ENCODE measurements around the gene TOR3A.
"Not testable (repeated sequence)": the region's sequence is repeated elsewhere in the genome, so short reads cannot be mapped to it uniquely, and the experiment has no call there.

Gene TOR3A

GRCh38 chr1:179107706-179108629 is 26.1 kb downstream of the TOR3A start:
- no peak for DNase-seq (ENCODE audit: low read depth in 3 of 3)

- DNase-seq (ENCODE audit: low read depth in 3 of 3) = no peak
These were observed 26.8 kb downstream of the TOR3A start for GRCh38 chr1:179108644-179109043.

- DNase-seq (ENCODE audit: low read depth in 3 of 3) = no peak
These were observed 33.3 kb downstream of the TOR3A start for GRCh38 chr1:179115181-179115580.

- DNase-seq (ENCODE audit: low read depth in 3 of 3) = no peak
These were observed 37.6 kb downstream of the TOR3A start for GRCh38 chr1:179119513-179119912.

DNA sequence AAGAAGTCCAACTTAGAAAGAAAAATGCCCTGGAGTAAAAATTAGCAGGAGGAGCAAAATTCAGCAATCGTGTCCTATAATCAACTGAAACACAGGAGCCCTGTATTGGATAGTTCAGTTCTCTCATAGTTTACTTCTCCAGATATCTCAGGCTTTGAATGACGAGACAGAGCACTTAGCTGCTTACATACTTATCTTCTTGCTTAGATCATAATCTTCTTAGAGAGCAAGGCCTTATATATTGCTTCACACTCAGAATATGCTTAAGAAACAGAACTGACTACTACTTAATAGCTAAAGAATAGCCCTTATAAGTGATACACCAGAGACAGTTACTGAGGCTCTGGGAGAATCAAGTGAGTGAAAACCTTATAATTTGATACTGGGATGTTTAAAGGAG is 38.9 kb downstream of the TOR3A start:
- no peak for DNase-seq (ENCODE audit: low read depth in 3 of 3)

DNA sequence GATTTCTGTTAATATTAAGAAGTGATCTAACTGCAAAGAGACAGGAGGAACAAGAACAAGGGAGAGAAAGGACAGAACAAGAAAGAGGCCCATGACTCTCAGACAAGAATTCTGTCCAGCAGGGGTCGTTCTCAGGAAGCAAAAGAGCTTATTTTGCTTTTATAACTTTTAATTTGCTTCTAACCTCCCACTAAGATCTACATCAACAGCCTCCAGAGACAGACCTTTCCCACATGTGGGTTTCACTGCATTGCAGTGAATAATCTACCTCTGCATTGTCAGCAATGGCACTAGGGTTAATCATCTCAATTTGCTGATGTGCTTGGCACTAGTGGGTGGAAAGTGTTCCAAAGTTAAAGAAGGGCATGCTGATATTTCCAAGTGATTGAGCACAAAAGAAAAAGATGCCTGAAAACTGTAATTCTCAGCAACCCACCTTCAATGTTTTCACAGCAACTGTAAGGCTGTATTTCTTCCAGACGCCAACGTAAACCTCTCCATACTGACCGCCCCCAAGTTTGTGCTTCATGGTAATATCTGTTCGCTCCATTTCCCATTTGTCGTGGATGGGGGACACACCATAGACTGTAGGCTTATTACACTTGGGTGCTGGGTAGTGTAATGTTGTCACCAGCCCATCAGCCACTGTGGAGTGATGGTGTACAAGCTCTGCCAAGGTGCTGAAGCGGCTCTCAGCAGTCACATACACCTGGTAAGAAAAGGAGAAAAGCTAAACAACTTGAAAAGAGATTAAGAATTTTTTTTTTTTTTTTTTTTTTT is 39.5 kb downstream of the TOR3A start:
- DNase-seq (ENCODE audit: low read depth in 3 of 3) = peak in 1 of 3 donors; percentile 45

- DNase-seq (ENCODE audit: low read depth in 3 of 3) = no peak
These were observed 43.0 kb downstream of the TOR3A start for GRCh38 chr1:179124873-179125272.

GRCh38 chr1:179126338-179127060 is 44.6 kb downstream of the TOR3A start:
- DNase-seq (ENCODE audit: low read depth in 3 of 3) = no peak

GRCh38 chr1:179127163-179127895 is 45.5 kb downstream of the TOR3A start:
- no peak for DNase-seq (ENCODE audit: low read depth in 3 of 3)

DNA sequence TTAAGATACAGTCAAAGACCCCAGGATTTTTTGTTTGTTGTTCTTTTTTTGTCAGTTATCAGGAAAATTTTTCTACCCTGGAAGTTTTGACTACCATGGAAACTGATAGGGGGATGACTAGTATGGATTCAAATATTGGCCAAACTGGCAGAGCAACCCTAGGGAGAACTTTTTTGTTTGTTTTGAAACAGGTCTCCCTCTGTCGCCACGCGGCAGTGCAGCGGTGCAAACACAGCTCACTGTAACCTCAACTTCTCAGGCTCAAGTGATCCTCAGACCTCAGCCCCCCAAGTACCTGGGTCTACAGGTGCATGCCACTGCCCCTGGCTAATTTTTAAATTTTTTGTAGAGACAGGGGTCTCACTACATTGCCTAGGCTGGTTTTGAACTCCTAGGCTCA is 46.6 kb downstream of the TOR3A start:
- DNase-seq (ENCODE audit: low read depth in 3 of 3) = no peak

- peak in 1 of 3 donors; percentile 8 for DNase-seq (ENCODE audit: low read depth in 3 of 3)
These were observed 48.0 kb downstream of the TOR3A start for GRCh38 chr1:179129702-179130473.

DNA sequence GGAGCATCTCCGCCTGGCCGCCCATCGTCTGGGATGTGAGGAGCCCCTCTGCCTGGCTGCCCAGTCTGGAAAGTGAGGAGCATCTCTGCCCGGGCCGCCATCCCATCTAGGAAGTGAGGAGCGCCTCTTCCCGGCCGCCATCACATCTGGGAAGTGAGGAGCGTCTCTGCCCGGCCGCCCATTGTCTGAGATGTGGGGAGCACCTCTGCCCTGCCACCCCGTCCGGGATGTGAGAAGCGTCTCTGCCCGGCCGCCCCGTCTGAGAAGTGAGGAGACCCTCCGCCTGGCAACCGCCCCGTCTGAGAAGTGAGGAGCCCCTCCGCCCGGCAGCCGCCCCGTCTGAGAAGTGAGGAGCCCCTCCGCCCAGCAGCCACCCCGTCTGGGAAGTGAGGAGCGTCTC is 53.3 kb downstream of the TOR3A start:
- not testable (repeated sequence) for DNase-seq (ENCODE audit: low read depth in 3 of 3)

- DNase-seq (ENCODE audit: low read depth in 3 of 3) = not testable (repeated sequence)
These were observed 53.8 kb downstream of the TOR3A start for GRCh38 chr1:179135707-179136106.

DNA sequence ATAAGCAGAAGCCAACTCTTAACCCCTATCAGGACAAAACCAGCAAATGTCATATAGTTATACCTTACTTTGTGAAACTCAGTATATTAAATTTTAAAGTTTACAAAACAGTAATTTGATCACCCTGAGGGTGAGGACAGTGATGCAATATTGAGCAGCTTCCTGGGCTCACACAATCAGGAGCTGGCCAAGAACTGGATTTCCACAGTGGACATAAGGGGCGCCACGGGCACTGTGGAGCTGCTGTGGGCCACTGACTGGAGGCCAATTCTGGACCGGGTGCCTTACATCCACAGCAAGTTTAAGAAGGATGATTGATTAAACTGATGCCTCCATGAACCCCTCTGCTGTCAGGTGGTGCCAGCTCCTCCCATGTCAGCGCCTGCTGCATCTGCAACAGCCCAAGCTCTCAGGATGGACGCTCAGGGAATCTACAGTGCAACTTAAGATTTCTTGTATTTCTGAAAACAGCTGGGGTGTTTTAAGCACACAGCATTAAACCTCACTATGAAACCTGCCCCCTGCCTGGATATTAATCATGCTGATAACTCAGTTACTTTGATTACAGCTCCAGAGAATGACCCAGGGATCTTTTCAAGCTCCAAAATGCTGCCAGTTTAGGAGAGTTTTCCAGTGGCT is 55.9 kb downstream of the TOR3A start:
- no peak for DNase-seq (ENCODE audit: low read depth in 3 of 3)

DNA sequence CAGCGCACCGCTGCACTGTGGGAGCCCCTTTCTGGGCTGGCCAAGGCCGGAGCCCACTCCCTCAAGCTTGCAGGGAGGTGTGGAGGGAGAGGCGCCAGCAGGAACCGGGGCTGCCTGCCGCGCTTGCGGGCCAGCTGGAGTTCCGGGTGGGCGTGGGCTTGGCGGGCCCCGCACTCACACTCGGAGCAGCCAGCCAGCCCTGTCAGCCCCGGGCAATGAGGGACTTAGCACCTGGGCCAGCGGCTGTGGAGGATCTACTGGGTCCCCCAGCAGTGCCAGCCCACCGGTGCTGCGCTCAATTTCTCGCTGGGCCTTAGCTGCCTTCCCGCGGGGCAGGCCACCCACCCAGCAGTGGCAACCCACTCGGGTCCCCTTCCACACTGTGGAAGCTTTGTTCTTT is 56.9 kb downstream of the TOR3A start:
- not testable (repeated sequence) for DNase-seq (ENCODE audit: low read depth in 3 of 3)

DNA sequence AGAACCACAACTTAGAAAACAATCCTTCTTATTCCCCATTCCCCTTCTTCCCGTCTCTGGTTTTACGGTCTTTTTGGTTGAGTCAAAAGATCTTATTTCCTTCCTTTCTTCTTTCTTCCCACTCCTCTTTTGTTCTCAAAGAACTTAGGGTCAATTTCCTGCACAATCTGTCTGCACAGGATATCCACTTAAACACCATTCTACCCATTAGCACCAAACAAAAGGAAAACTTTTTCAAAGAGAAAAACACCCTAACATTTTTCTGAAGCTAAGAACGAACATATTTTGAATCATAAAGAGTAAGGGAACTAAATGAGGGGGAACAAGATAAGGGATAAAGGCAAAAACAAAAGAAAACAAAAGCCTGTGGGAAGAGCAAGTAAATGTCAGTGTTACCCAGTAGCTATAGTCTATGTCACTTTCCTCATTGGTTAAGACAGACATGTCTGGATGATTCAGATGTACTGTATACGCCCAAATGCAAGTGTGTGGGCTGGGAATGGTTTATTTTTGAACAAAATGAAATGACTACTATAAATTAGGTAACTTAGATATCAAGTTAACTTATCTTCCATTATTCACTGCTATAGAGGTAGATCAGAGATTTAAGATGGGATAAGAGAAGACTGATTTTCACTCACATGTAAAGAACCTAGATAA is 59.9 kb downstream of the TOR3A start:
- no peak for DNase-seq (ENCODE audit: low read depth in 3 of 3)

DNA sequence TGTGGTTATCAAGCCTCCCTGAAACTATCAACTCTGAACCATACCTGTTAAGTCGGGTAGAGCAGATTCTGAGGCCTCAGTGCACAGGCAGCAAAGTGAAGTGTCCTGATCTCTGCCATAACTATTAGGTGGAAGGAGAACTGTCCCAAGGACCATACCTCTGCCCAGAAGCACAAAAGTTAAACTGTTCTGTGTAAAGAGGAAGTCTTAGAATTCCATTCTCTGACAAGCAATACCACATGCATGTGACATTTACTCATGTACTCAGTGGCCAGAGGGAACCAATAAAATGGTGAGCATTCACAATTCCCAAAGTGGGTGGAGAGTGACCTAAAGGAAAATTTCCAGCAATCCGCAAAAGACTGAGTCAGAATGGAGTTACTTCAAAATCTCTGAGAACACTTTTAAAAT is 61.0 kb downstream of the TOR3A start:
- DNase-seq (ENCODE audit: low read depth in 3 of 3) = no peak

DNA sequence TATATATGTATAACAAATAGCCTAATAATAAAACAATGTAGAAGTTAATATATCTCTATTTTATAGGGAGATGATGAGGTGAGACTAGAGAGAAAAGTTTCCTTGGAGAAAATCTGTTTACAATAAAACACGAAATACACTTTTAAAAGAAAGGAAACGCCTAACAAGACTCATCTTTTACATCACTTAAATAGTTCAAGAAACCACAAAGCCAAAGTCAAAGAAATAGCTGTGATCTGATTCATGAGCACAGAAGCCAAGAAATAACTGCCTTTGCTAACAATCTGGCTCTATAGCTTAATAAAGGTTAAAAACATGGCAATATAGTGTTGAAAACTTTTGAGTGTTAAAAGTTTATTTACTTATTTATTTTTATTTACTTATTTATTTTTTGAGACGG is 61.5 kb downstream of the TOR3A start:
- no peak for DNase-seq (ENCODE audit: low read depth in 3 of 3)

- DNase-seq (ENCODE audit: low read depth in 3 of 3) = no peak
These were observed 62.8 kb downstream of the TOR3A start for GRCh38 chr1:179144626-179145025.

DNA sequence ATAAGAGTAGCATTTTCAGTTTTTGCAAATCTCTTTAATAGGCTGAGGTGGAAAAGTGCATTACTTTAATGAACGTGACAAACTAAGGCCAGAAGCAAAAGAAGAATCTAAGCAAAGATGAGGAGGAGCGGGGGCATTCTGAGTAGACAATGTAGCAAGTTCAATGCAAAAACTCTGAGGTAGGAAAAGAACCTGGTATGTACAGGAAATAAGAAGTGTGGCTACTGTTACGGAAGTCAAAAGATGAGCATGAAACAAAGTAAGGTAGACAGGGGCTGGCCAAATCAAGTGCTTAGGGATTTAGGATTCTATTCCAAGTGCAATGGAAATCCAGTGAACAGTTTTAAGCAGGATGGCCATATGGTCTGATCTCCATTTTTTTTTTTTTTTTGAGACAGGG is 63.7 kb downstream of the TOR3A start:
- no peak for DNase-seq (ENCODE audit: low read depth in 3 of 3)

All from stimulated activated CD4-positive, alpha-beta T cell treated with anti-CD3 and anti-CD28 coated beads, TNF-alpha, amount 100 ng/mL, for 48 hours (primary cell).